Stimulated activated CD4-positive, alpha-beta T cell treated with anti-CD3 and anti-CD28 coated beads, Interleukin-4, amount 100 ng/mL, for 48 hours (primary cell): ENCODE results near the gene TMEM176B.
"Not testable (repeated sequence)": the region's sequence is repeated elsewhere in the genome, so short reads cannot be mapped to it uniquely, and the experiment has no call there.

Experiments
- DNase-seq, 2 donors: peaks; one replicate each; pipeline ENCODE4 v3.0.0-alpha.2; 2020; ENCODE audit warnings: low read depth in 2 of 2

Gene TMEM176B

GRCh38 chr7:150790416-150791075 lies 9.6 kb downstream of the TMEM176B start:
- no peak for DNase-seq

- DNase-seq, result no peak
Measured at GRCh38 chr7:150788474-150789269, 11.5 kb downstream of the TMEM176B start.

DNA sequence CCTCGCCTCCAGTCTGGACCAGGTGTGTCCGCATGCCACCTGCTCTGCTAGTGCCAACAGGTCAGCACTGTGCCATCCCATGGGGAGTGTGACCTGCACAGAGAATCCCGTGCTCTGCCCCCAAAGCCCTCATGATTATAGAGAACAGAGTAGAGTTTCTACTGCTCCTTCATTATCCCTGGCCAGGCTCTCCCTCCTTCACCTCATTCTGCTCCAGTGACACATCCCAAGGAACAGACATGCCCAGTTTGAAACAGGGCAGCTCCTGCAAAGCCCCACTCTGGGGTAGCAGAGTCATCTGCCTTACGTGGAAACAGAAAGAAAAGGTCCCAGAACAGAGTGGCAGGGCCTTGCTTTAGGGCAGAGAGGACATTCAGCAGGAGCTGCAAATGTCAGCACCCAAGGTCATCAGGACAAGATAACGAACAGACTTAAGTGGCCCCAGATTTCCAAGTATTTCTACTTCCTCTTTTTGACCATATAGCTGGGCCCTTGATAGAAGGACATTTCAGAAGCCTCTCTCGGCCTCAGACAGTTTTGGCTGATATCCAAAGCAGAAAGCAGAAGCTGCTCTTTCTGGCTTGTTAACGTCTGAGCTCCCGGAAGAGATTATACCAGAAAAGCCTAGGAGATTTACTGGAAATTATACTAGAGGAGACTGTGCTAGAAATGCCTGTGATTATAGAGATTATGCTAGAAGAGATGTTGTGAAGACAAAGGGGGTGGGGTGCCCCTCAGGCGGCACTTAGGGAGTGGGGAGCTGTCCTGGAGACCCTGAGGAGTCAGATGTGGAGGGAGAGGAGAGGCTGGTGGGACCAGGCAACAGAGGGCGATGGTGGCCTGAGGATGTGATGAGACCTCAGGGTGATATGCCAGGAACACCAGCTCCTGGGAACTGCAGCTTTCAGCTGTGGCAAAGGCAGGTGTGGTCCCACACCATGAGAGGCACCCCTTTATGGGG lies 12.6 kb downstream of the TMEM176B start:
- no peak for DNase-seq

DNA sequence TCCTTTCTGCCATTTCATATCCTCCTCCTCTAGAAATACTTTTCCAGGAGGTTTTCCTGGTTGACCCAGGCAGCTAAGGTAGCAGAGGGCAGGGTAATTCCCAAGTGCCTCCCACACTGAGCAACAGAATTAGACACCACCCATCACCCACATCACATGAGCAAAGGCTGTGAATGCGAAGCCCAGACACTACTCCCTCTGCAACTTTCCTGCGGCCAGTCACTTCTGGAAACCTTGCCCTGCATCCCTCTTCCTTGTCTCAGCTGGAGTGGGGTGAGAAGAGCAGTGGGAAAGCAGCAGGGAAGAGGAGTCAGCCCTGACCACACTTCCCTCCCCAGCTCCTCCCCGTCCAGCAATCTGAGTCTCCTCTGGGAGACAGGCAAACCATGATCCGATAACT lies 15.2 kb downstream of the TMEM176B start:
- no peak for DNase-seq

GRCh38 chr7:150784120-150784736 lies 15.9 kb downstream of the TMEM176B start:
- DNase-seq, result no peak

DNA sequence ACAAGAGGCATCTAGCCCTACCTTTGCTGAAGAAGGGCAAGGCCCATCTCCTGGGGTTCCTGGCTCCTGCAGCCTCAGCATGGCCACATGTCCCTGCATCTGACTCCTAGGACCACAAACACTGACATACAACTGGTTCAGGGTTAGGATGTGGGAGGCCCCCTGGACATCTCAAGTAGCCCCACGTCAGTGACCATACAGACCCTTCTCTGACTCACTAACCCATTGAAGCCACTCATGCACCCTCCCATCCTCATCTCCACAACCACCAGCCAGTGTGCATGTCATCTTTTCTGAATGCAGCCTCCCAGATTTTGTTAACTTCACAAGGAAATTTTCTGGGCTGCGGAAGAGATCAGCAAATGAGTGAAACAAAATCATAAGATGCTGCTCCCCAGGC lies 18.2 kb downstream of the TMEM176B start:
- no peak for DNase-seq

GRCh38 chr7:150781103-150781502 lies 19.1 kb downstream of the TMEM176B start:
- no peak for DNase-seq

- DNase-seq, result no peak
Measured at GRCh38 chr7:150780292-150780691, 19.9 kb downstream of the TMEM176B start.

DNA sequence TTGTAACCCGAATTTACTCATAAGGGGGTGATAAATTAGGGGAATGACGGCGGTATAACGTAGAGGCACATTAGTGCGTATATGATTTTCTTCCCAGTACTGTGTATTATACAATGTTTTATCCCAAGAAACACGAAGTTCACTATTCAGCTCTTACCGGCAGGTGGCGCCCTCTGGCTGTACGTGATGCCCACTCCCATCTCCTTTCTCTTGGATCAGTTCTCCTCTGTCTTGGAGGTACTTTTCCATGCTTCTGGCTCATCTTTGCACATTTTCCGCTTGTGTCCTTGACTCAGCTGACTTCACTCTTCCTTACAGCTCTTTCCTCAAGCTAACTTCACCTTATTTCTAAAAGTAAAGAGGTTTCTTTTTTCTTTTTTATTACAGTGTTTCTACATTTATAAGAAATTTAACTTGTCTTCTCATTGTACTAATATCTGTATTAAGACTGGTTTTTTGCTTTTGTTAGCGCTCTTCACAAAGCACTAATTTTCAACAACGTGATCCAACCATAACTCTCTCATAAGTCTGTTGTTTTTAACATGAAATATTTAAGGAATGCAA lies 21.3 kb downstream of the TMEM176B start:
- DNase-seq, result peak; percentile 69 to 77

- DNase-seq, result no peak
Measured at GRCh38 chr7:150778014-150778737, 22.0 kb downstream of the TMEM176B start.

- not testable (repeated sequence) for DNase-seq
Measured at GRCh38 chr7:150774131-150774530, 26.0 kb downstream of the TMEM176B start.

GRCh38 chr7:150769768-150770167 lies 30.4 kb downstream of the TMEM176B start:
- DNase-seq, result no peak

DNA sequence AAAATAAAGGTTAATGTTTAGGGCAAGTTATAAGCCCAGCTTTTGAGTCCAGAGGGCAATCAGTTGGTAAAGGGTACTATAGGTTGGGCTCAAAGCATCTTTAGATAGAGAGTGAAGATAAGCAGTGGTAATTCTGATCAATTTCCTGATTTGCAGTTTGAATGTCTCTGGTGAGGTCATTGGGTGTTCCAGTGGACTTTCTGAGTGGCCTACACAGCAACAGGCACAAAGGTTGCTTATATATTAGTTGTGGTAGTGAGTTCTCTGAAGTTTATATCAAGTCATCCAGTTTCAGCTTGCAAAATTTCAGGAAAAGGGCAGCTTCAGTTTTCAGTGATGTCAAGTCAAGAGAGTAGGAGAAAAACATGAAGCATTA lies 33.8 kb downstream of the TMEM176B start:
- DNase-seq, result no peak

DNA sequence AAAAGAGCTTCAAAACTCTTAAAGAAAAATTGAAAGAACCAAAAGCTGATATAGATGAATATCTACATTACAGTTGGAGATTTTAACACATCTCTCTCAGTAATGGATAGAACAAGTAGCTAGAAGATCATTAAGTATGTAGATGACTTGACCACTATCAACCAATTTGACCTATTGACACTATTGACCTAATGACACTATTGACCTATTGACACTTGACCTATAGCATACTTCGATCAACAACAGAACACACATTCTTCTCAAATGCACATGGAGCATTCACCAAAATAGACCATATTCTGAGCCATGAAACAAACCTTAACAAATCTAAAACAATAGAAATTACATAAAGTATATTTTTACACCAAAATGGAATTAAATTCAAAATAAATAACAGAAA lies 40.7 kb downstream of the TMEM176B start:
- no peak for DNase-seq

- DNase-seq, result no peak
Measured at GRCh38 chr7:150756858-150757257, 43.3 kb downstream of the TMEM176B start.

- no peak for DNase-seq
Measured at GRCh38 chr7:150756166-150756565, 44.0 kb downstream of the TMEM176B start.

DNA sequence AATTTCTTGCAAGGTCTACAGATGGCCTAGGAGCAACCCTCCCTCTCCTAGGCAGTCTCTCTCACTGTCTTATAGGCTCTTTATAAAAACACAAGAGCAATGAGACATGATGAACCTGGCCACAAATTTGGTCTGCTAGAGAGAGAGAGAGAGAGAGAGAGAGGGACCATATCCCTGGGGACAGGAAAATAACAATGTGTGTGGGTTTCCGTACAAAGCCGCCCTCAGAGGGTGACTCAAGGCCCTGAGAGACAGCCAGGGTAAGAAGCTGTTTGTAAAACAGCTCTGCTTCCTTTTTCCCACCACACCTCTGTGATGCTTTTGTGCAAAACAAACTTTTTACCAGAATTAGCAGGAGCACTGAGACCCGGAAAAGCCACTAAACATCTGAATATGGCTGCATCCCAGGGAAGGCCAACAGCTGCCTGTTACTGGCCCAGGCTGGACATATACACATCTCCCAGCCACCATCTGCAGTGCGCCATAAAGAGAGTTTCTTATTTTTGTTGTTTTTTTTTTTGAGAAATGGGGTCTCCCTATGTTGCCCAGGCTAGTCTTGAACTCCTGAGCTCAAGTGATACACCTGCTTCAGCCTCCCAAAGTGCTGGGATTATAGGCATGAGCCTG lies 44.6 kb downstream of the TMEM176B start:
- peak in 1 of 2 donors; percentile 62 for DNase-seq

DNA sequence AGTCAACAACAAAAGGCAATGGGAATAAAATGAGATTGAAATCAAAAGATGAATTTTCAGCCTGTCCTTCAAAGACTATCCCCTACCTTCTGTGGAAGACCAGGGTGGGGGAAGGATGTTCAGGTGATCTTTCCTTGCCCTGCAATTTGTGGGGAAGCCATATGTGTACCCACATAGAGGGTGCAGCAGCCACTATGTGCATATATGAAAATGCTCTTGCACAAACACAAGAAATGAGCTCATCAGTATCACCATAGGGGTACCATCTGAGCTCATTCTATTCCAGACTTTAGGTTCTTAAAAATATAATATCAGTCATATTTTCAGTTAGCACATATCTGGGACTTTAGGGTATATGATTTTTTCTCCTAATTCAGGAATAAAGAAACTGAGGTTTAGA lies 45.2 kb downstream of the TMEM176B start:
- no peak for DNase-seq

DNA sequence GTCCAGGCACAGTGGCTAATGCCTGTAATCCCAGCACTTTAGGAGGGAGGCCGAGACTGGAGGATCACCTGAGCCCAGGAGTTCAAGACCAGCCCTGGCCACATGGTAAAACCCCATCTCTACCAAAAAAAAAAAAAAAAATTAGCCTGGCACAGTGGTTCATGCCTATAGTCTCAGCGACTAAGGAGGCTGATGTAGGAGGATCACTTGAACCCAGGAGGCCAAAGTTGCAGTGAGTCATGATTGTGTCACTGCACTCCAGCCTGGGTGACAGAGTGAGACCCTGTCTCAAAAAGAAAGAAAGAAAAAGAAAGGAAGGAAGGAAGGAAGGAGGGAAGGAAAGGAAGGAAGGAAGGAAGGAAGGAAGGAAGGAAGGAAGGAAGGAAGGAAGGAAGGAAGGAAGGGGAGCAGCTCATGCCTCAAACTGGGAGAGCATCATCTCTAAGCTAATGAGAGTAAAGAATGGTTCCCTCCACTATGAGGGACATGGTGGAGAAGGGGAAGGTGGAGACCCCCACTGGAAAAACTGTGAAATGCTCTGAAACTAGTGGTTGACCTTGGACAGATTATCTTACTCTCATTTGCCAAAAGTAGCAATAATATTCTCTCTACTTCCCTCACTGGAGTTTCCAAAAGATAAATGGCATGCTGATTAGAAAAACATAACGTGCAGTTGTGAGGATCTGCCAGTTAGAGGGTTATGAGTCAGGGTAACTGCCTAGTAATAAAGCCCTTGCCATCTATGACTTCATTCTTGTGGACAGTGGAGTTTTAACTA lies 46.1 kb downstream of the TMEM176B start:
- no peak for DNase-seq

DNA sequence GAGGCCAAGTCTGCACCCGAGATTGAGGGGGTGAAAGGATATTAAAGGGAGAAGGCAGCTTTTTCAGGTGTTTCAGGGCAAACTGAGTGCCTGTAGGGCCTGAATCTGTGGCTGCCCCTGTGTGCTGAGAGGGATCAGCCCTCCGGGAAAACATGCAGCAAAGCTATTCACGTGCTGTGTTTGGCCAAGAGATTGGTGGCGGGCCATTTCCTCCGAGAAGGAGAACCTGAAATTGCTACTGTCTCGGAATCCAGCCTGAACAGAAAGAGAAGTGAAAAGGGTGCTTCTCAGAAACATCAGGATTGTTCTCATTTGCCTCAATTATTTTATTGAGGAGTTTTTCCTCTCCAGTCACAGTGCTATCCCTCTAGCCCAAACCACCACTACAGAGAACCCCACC lies 46.9 kb downstream of the TMEM176B start:
- DNase-seq, result no peak
